Kidney (tissue), 14 donors: Measurements from ENCODE around the gene KRTAP4-12. TPM values are rescaled to one million over a fixed set of nuclear protein-coding genes. Genes with fewer than 3 reads are reported as not detected.
"Not testable (repeated sequence)": the region's sequence is repeated elsewhere in the genome, so short reads cannot be mapped to it uniquely, and the experiment has no call there.

Source experiments
- DNase-seq, 5 donors: peaks; one replicate each; pipeline ENCODE4 v3.0.0-alpha.2; 2013 to 2020
- FAIRE-seq: peaks from 2 replicates; lab custom pipeline; 2012; peaks lifted over from hg19 to GRCh38; lab: Jason Lieb, UNC
- H3K27ac ChIP-seq, 2 donors: one replicate each; pipeline ENCODE4 v1.7.0; 2013; ENCODE audit warnings: low read depth in 2 of 2, low read length in 2 of 2, inconsistent platforms in 1 of 2
- H3K27me3 ChIP-seq: one replicate; pipeline ENCODE4 v1.7.1; 2013; ENCODE audit warnings: low read length, inconsistent platforms; ENCODE audit not compliant: control insufficient read depth, insufficient read depth
- H3K36me3 ChIP-seq, 3 donors: one replicate each; pipeline versions ENCODE4 v1.7.0 to v1.7.1; 2013; ENCODE audit warnings: low read length in 3 of 3, control low read depth in 1 of 3, inconsistent platforms in 1 of 3; ENCODE audit not compliant: insufficient read depth in 3 of 3, control insufficient read depth in 2 of 3
- H3K4me1 ChIP-seq, 3 donors: one replicate each; pipeline versions ENCODE4 v1.7.0 to v1.7.1; 2013; ENCODE audit warnings: low read length in 3 of 3, inconsistent platforms in 1 of 3, low read depth in 1 of 3; ENCODE audit not compliant: control insufficient read depth in 2 of 3, insufficient read depth in 2 of 3
- H3K4me3 ChIP-seq, 3 donors: one replicate each; pipeline versions ENCODE4 v1.7.0 to v1.8.1; 2013; ENCODE audit warnings: low read length in 3 of 3, control low read depth in 1 of 3, inconsistent platforms in 1 of 3
- H3K9ac ChIP-seq, 3 donors: one replicate each; pipeline versions ENCODE4 v1.7.0 to v1.7.1; 2013; ENCODE audit warnings: low read length in 3 of 3, control low read depth in 1 of 3, inconsistent platforms in 1 of 3
- H3K9me3 ChIP-seq, 3 donors: one replicate each; pipeline versions ENCODE4 v1.7.0 to v1.7.1; 2013; ENCODE audit warnings: low read length in 3 of 3, control low read depth in 1 of 3, inconsistent platforms in 1 of 3; ENCODE audit not compliant: control insufficient read depth in 2 of 3, insufficient read depth in 1 of 3
- CTCF ChIP-seq: IDR thresholded peaks from 3 replicates; pipeline ENCODE4 v1.5.1; 2012; ENCODE audit warnings: mild to moderate bottlenecking, moderate library complexity, borderline replicate concordance; ENCODE audit not compliant: insufficient read depth; ENCODE audit errors: extremely low read depth
- intact Hi-C: fragments of 100-400 bp; cut with DNase I; formaldehyde crosslinking; loops from one replicate; pipeline ENCODE4 v1.11.1; 2022
- polyA plus RNA-seq: library from polyadenylated mRNA; stranded (reverse); fragments of 350-450 nt; fragmentation: Illumina TruSeq; extraction: RNeasy Lipid Tissue Mini Kit (QIAGEN cat#74804); gene quantifications from one replicate; pipeline ENCODE4 v1.2.3, GENCODE V29; 2014; ENCODE audit warnings: low read depth, low replicate concordance; ENCODE audit not compliant: insufficient read depth
- total RNA-seq: library from RNA; stranded (reverse); fragmentation: NEBNext Ultra II Directional; extraction: Animal tissue kit (Norgen Biotek cat#: 25700); gene quantifications from one replicate; pipeline ENCODE4 v1.2.1, GENCODE V29; 2021
- donor health status: control.
- donor health status: control.
- donor health status: control.
- donor health status: control.
- donor health status: control.
- donor health status: DM: yes; HTN: yes; CAD: no.
- donor health status: Normal renal cell carcinoma (clear cell type).

KRTAP4-12 gene
- total and polyA plus RNA-seq, 2 donors from 2014 or later, result not detected

- Histone ChIP-seq H3K27ac (no peak overlapping the region), H3K9ac (no peak overlapping the region), H3K27me3 (no peaks in the 10 kb centered on the region), H3K36me3 (no peaks in the 10 kb centered on the region), H3K4me3 (no peak overlapping the region), H3K9me3 (no peaks in the 10 kb centered on the region), H3K4me1 (no peaks in the 10 kb centered on the region)
- DNase-seq (no peak), FAIRE-seq (no peak)
- no peak for TF ChIP-seq CTCF
- intact Hi-C loops, result no loop called here
Observed at GRCh38 chr17:41163828-41164227, 39.8 kb upstream of the KRTAP4-12 start.

- Histone ChIP-seq H3K9ac (no peak within 1 kb of the TSS), H3K27ac (no peak within 1 kb of the TSS), H3K9me3 (no peaks in the 10 kb centered on the region), H3K27me3 (no peaks in the 10 kb centered on the region), H3K4me1 (no peaks in the 10 kb centered on the region), H3K4me3 (no peak within 1 kb of the TSS), H3K36me3 (no peaks in the 10 kb centered on the region)
- no peak for TF ChIP-seq CTCF
- FAIRE-seq, result no peak
- DNase-seq, result no peak
- intact Hi-C loops, result no loop called here
Observed at GRCh38 chr17:41160648-41161047, 36.7 kb upstream of the KRTAP4-12 start, which contains the start of gene KRTAP4-4. Gene KRTAP4-4 (minus strand): TSS chr17:41160748. CDS start chr17:41160691, 57 bp downstream.

GRCh38 chr17:41160190-41160589 is 36.2 kb upstream of the KRTAP4-12 start:
- intact Hi-C loops, H3K36me3 ChIP-seq, H3K9ac ChIP-seq, H3K27ac ChIP-seq, H3K9me3 ChIP-seq, H3K4me1 ChIP-seq, H3K27me3 ChIP-seq, H3K4me3 ChIP-seq, FAIRE-seq: not testable (repeated sequence)
- peak in 1 of 5 donors; percentile 35 for DNase-seq

- no peak for FAIRE-seq
- H3K27ac ChIP-seq, result no peak overlapping the region
- no peak for DNase-seq
- H3K4me3 ChIP-seq, result no peak overlapping the region
- TF ChIP-seq CTCF, result no peak
- H3K9me3 ChIP-seq, result no peaks in the 10 kb centered on the region
- no peaks in the 10 kb centered on the region for H3K36me3 ChIP-seq
- H3K9ac ChIP-seq, result no peak overlapping the region
- intact Hi-C loops, result no loop called here
- no peaks in the 10 kb centered on the region for H3K4me1 ChIP-seq
- H3K27me3 ChIP-seq, result no peaks in the 10 kb centered on the region
Observed at GRCh38 chr17:41153856-41154255, 29.9 kb upstream of the KRTAP4-12 start.
